ENCODE measurements around the gene RGS16. TPM values are rescaled to one million over a fixed set of nuclear protein-coding genes. Genes with fewer than 3 reads are reported as not detected.

Gene RGS16
- total and polyA plus RNA-seq, 8 donors, result 0.58 to 29.0 (median 1.9) TPM; not detected in 1

- DNase-seq, result no peak
- no peak overlapping the region for H3K4me3 ChIP-seq
- no peaks in the 10 kb centered on the region for H3K27me3 ChIP-seq
- TF ChIP-seq POLR2A (IDR thresholded peaks at IDR 0.05), result no peak
- intact Hi-C loops (cut with DNase I; ENCODE audit: low total_unique reads), result no loop called here
- H3K9me3 ChIP-seq, result no peaks in the 10 kb centered on the region
- H3K36me3 ChIP-seq, result no peaks in the 10 kb centered on the region
- no peaks in the 10 kb centered on the region for H3K4me1 ChIP-seq
- 83 to 86% (median 86%) methylated on average over 6 of the region's 6 CpGs for WGBS, 5 donors
- H3K27ac ChIP-seq, result no peak overlapping the region
Observed at GRCh38 chr1:182650678-182651338, 46.6 kb upstream of the RGS16 start.

- 84 to 94% (median 91%) methylated on average over 7 of the region's 7 CpGs for WGBS, 5 donors
- Histone ChIP-seq H3K27me3 (no peaks in the 10 kb centered on the region), H3K27ac (no peak overlapping the region), H3K36me3 (no peaks in the 10 kb centered on the region), H3K4me1 (no peaks in the 10 kb centered on the region), H3K9me3 (no peaks in the 10 kb centered on the region), H3K4me3 (no peak overlapping the region)
- no peak for DNase-seq
- TF ChIP-seq POLR2A (IDR thresholded peaks at IDR 0.05), result no peak
- TF ChIP-seq EP300 (IDR thresholded peaks at IDR 0.05), result no peak
- TF ChIP-seq CTCF (IDR thresholded peaks at IDR 0.05), result no peak
- no peak for TF ChIP-seq POLR2AphosphoS5 (IDR thresholded peaks at IDR 0.05)
- intact Hi-C loops (cut with DNase I; ENCODE audit: low total_unique reads), result no loop called here
Observed at GRCh38 chr1:182649041-182649440, 44.9 kb upstream of the RGS16 start.

- H3K27ac ChIP-seq, result no peak overlapping the region
- no peaks in the 10 kb centered on the region for H3K4me1 ChIP-seq
- H3K9me3 ChIP-seq, result no peaks in the 10 kb centered on the region
- DNase-seq, result no peak
- 18 to 42% (median 29%) methylated on average over 2 of the region's 2 CpGs for WGBS, 5 donors
- H3K4me3 ChIP-seq, result no peak overlapping the region
- TF ChIP-seq POLR2AphosphoS5 (IDR thresholded peaks at IDR 0.05), result no peak
- no peak for TF ChIP-seq EP300 (IDR thresholded peaks at IDR 0.05)
- no peak for TF ChIP-seq POLR2A (IDR thresholded peaks at IDR 0.05)
- no peak for TF ChIP-seq CTCF (IDR thresholded peaks at IDR 0.05)
- intact Hi-C loops (cut with DNase I; ENCODE audit: low total_unique reads), result no loop called here
- no peaks in the 10 kb centered on the region for H3K27me3 ChIP-seq
- no peaks in the 10 kb centered on the region for H3K36me3 ChIP-seq
Observed at GRCh38 chr1:182646739-182647138, 42.5 kb upstream of the RGS16 start.

- no peaks in the 10 kb centered on the region for H3K36me3 ChIP-seq
- no peaks in the 10 kb centered on the region for H3K27me3 ChIP-seq
- no peak overlapping the region for H3K4me3 ChIP-seq
- no peaks in the 10 kb centered on the region for H3K9me3 ChIP-seq
- intact Hi-C loops (cut with DNase I; ENCODE audit: low total_unique reads), result no loop called here
- TF ChIP-seq CTCF (IDR thresholded peaks at IDR 0.05), result no peak
- TF ChIP-seq POLR2A (IDR thresholded peaks at IDR 0.05), result no peak
- no peak for TF ChIP-seq POLR2AphosphoS5 (IDR thresholded peaks at IDR 0.05)
- TF ChIP-seq EP300 (IDR thresholded peaks at IDR 0.05), result no peak
- 62 to 77% (median 70%) methylated on average over 4 of the region's 4 CpGs for WGBS, 5 donors
- no peak overlapping the region for H3K27ac ChIP-seq
- no peaks in the 10 kb centered on the region for H3K4me1 ChIP-seq
- no peak for DNase-seq
Observed at GRCh38 chr1:182644886-182645285, 40.7 kb upstream of the RGS16 start.

GRCh38 chr1:182643699-182644098, 39.5 kb upstream of the RGS16 start:
- whole genome bisulfite sequencing, 5 donors, result 80 to 93% (median 90%) methylated on average over 3 of the region's 3 CpGs
- Histone ChIP-seq H3K36me3 (no peaks in the 10 kb centered on the region), H3K27me3 (no peaks in the 10 kb centered on the region), H3K9me3 (no peaks in the 10 kb centered on the region), H3K4me3 (no peak overlapping the region), H3K4me1 (no peaks in the 10 kb centered on the region), H3K27ac (no peak overlapping the region)
- TF ChIP-seq CTCF (IDR thresholded peaks at IDR 0.05) (no peak), POLR2AphosphoS5 (IDR thresholded peaks at IDR 0.05) (no peak), EP300 (IDR thresholded peaks at IDR 0.05) (no peak), POLR2A (IDR thresholded peaks at IDR 0.05) (no peak)
- intact Hi-C loops (cut with DNase I; ENCODE audit: low total_unique reads), result no loop called here
- DNase-seq, result no peak

All from stomach (tissue), 9 donors.